Upper lobe of left lung (tissue), 4 donors: ENCODE measurements around the gene SHISA5.

Experiments used
- POLR2A ChIP-seq, 4 donors: fragments of 450-650 bp; IDR thresholded peaks; one replicate each; pipeline ENCODE4 v1.5.1; 2016 to 2017; ENCODE audit warnings: antibody characterized with exemption in 4 of 4, mild to moderate bottlenecking in 2 of 4
- POLR2AphosphoS5 ChIP-seq, 2 donors: sonication (generic); formaldehyde crosslinking; IDR thresholded peaks; one replicate each; pipeline ENCODE4 v1.5.1; 2017; ENCODE audit warnings: antibody characterized with exemption in 2 of 2
- TF ChIP-seq, protein P1 (sequence below), 6 experiments: fragments of 450-650 bp in 4 of 6; fragments of 200-600 bp in 2 of 6; sonication (generic) in 2 of 6; IDR thresholded peaks; one replicate each; pipeline ENCODE4 v1.5.1; 2016 to 2019; ENCODE audit warnings: antibody characterized with exemption in 6 of 6

DNA sequence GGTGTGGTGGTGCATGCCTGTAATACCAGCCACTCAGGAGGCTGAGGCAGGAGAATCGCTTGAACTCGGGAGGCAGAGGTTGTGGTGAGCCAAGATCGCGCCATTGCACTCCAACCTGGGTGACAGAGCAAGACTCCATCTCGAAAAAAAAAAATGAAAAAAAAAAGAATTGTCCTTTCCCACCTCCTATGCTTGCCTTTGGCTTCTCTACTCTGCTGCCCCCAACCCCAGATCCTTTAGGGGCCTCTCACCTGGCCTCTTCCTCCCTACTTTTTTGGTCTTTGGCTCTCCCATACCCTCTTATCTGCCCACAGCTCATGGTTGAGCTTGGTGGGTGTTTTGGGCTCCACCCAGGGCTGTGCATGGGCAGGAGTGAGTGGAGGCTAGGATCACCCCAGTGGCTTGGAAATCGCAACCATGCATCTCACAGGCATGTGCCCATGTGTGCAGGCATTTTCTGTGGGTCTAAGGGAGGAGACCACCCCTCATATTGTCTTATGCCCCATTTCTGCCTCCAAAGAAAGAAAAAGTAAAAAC lies 2.1 kb upstream of the SHISA5 start:
- TF ChIP-seq, protein P1, sequence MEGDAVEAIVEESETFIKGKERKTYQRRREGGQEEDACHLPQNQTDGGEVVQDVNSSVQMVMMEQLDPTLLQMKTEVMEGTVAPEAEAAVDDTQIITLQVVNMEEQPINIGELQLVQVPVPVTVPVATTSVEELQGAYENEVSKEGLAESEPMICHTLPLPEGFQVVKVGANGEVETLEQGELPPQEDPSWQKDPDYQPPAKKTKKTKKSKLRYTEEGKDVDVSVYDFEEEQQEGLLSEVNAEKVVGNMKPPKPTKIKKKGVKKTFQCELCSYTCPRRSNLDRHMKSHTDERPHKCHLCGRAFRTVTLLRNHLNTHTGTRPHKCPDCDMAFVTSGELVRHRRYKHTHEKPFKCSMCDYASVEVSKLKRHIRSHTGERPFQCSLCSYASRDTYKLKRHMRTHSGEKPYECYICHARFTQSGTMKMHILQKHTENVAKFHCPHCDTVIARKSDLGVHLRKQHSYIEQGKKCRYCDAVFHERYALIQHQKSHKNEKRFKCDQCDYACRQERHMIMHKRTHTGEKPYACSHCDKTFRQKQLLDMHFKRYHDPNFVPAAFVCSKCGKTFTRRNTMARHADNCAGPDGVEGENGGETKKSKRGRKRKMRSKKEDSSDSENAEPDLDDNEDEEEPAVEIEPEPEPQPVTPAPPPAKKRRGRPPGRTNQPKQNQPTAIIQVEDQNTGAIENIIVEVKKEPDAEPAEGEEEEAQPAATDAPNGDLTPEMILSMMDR (IDR thresholded peaks at IDR 0.05): no peak
- TF ChIP-seq POLR2A (IDR thresholded peaks at IDR 0.05) (no peak), POLR2AphosphoS5 (IDR thresholded peaks at IDR 0.05) (no peak)
